C4-2B (cell line): ENCODE results near the gene AP3S1.

Source experiments
- CTCF ChIP-seq: fragments of 450-650 bp; conservative IDR thresholded peaks from 2 replicates; pipeline ENCODE4 v1.5.1; 2017; ENCODE audit warnings: mild to moderate bottlenecking
- ZFX ChIP-seq: fragments of 450-650 bp; IDR thresholded peaks from 2 replicates; pipeline ENCODE4 v1.6.1; 2017

GRCh38 chr5:115829913-115830312 lies 11.8 kb upstream of the AP3S1 start:
- TF ChIP-seq CTCF (no peak), ZFX (no peak)
